GM23338 (cell line): ENCODE results near the gene CCR4. TPM values are rescaled to one million over a fixed set of nuclear protein-coding genes. Genes with fewer than 3 reads are reported as not detected.

Experiments used
- ATAC-seq: fragments of 200-7000 bp; cut with Tn5 transposase; 3 replicates; pipeline ENCODE4 v1.9.1; 2020
- DNase-seq: peaks from one replicate; pipeline ENCODE4 v3.0.0-alpha.2; 2015; ENCODE audit warnings: low spot score
- H2AFZ ChIP-seq: fragments of 200-600 bp; sonication (generic); 2 replicates; pipeline ENCODE4 v1.8.0; 2016; ENCODE audit warnings: antibody characterized with exemption, mild to moderate bottlenecking, moderate library complexity
- H3F3A ChIP-seq: fragments of 200-600 bp; sonication (generic); replicated peaks from 2 replicates; pipeline ENCODE4 v1.8.0; 2017; ENCODE audit warnings: antibody characterized with exemption, mixed run types, low read depth
- H3K27ac ChIP-seq: fragments of 200-600 bp; sonication (generic); 2 replicates; pipeline ENCODE4 v1.6.1; 2016; ENCODE audit warnings: low read depth
- H3K27me3 ChIP-seq: fragments of 200-600 bp; sonication (generic); 2 replicates; pipeline ENCODE4 v1.8.0; 2016; ENCODE audit warnings: mild to moderate bottlenecking, mixed run types, moderate library complexity; ENCODE audit not compliant: insufficient read depth
- H3K36me3 ChIP-seq: fragments of 200-600 bp; sonication (generic); 2 replicates; pipeline ENCODE4 v1.8.0; 2016; ENCODE audit warnings: mild to moderate bottlenecking; ENCODE audit not compliant: insufficient read depth
- H3K4me1 ChIP-seq: fragments of 200-600 bp; sonication (generic); 2 replicates; pipeline ENCODE4 v1.8.0; 2016; ENCODE audit warnings: mild to moderate bottlenecking, moderate library complexity; ENCODE audit not compliant: insufficient read depth
- H3K4me2 ChIP-seq: fragments of 200-600 bp; sonication (generic); 2 replicates; pipeline ENCODE4 v1.7.1; 2017; ENCODE audit warnings: mixed run types
- H3K4me3 ChIP-seq: fragments of 200-600 bp; sonication (generic); 2 replicates; pipeline ENCODE4 v1.6.1; 2016; ENCODE audit warnings: mixed run types
- H3K79me2 ChIP-seq: fragments of 200-600 bp; sonication (generic); replicated peaks from 2 replicates; pipeline ENCODE4 v1.8.0; 2017; ENCODE audit warnings: mild to moderate bottlenecking; ENCODE audit not compliant: insufficient read depth
- H3K9me2 ChIP-seq: fragments of 200-600 bp; sonication (generic); 2 replicates; pipeline ENCODE4 v1.8.0; 2017; ENCODE audit not compliant: insufficient read depth
- H4K20me1 ChIP-seq: fragments of 200-600 bp; sonication (generic); replicated peaks from 2 replicates; pipeline ENCODE4 v1.8.0; 2017; ENCODE audit warnings: mild to moderate bottlenecking; ENCODE audit not compliant: insufficient read depth
- H3K27ac Mint-ChIP-seq: 2 replicates; pipeline ENCODE4 v1.8.0; 2020; ENCODE audit warnings: inconsistent platforms, mild to moderate bottlenecking, moderate library complexity, mixed read lengths
- H3K27me3 Mint-ChIP-seq: 3 replicates; pipeline ENCODE4 v1.8.0; 2022; ENCODE audit warnings: low read depth, mild to moderate bottlenecking, moderate library complexity, mixed read lengths, inconsistent platforms; ENCODE audit not compliant: insufficient read depth, poor library complexity
- H3K36me3 Mint-ChIP-seq: 3 replicates; pipeline ENCODE4 v1.8.0; 2021; ENCODE audit warnings: low read depth, mild to moderate bottlenecking, inconsistent platforms, moderate library complexity, mixed read lengths
- H3K4me1 Mint-ChIP-seq: 3 replicates; pipeline ENCODE4 v1.8.0; 2020; ENCODE audit warnings: mild to moderate bottlenecking, inconsistent platforms, mixed read lengths
- H3K4me3 Mint-ChIP-seq: 3 replicates; pipeline ENCODE4 v1.8.0; 2021; ENCODE audit warnings: moderate library complexity, mild to moderate bottlenecking, inconsistent platforms, mixed read lengths
- H3K9me3 Mint-ChIP-seq: 3 replicates; pipeline ENCODE4 v1.8.0; 2020; ENCODE audit warnings: moderate library complexity, mild to moderate bottlenecking, inconsistent platforms, mixed read lengths
- CREB1 ChIP-seq: fragments of 250-450 bp; sonication (Bioruptor Pico); IDR thresholded peaks from 2 replicates; pipeline ENCODE4 v1.5.0; 2020; ENCODE audit warnings: low read depth, mild to moderate bottlenecking, moderate library complexity
- EZH2 ChIP-seq: fragments of 200-600 bp; sonication (generic); IDR thresholded peaks from one replicate; pipeline ENCODE4 v1.8.0; 2017; ENCODE audit warnings: antibody characterized with exemption, mild to moderate bottlenecking, low read depth; ENCODE audit not compliant: unreplicated experiment
- EZH2phosphoT487 ChIP-seq: fragments of 200-600 bp; sonication (generic); IDR thresholded peaks from one replicate; pipeline ENCODE4 v1.8.1; 2018; ENCODE audit warnings: antibody characterized with exemption; ENCODE audit not compliant: unreplicated experiment
- JUNB ChIP-seq: IDR thresholded peaks from one replicate; pipeline ENCODE4 v1.6.1; 2016; ENCODE audit warnings: antibody characterized with exemption; ENCODE audit not compliant: unreplicated experiment
- NANOG ChIP-seq: IDR thresholded peaks from 2 replicates; pipeline ENCODE4 v1.6.1; 2016; ENCODE audit warnings: antibody characterized with exemption, borderline replicate concordance
- POLR2AphosphoS5 ChIP-seq: IDR thresholded peaks from 2 replicates; pipeline ENCODE4 v1.6.1; 2016; ENCODE audit warnings: antibody characterized with exemption, low read depth
- STAT1 ChIP-seq: IDR thresholded peaks from one replicate; pipeline ENCODE4 v1.6.1; 2016; ENCODE audit warnings: antibody characterized with exemption; ENCODE audit not compliant: unreplicated experiment
- ZNF114 ChIP-seq: fragments of 250-450 bp; sonication (Bioruptor Pico); IDR thresholded peaks from 2 replicates; pipeline ENCODE4 v1.5.0; 2020; ENCODE audit warnings: mild to moderate bottlenecking, moderate library complexity
- ZNF331 ChIP-seq: fragments of 250-450 bp; sonication (Bioruptor Pico); IDR thresholded peaks from 2 replicates; pipeline ENCODE4 v1.5.0; 2020; ENCODE audit warnings: low read depth, mild to moderate bottlenecking, moderate library complexity
- polyA plus RNA-seq: library from polyadenylated mRNA; unstranded; fragments of >200 nt; fragmentation: Nextera tagmentation; extraction: Ambion mirVana; gene quantifications from 2 replicates; pipeline ENCODE4 v1.2.1, GENCODE V29; 2016
- total RNA-seq: library from RNA; depleted of rRNA; stranded (reverse); fragments of >200 nt; shearing (Covaris generic); gene quantifications from 2 replicates; pipeline ENCODE4 v1.2.3, GENCODE V29; 2014
- TF ChIP-seq, protein P1 (sequence below): IDR thresholded peaks from one replicate; pipeline ENCODE4 v1.6.1; 2018; ENCODE audit warnings: antibody characterized with exemption; ENCODE audit not compliant: unreplicated experiment
- TF ChIP-seq, protein P2 (sequence below), 2 experiments: fragments of 200-600 bp in 1 of 2; sonication (generic) in 1 of 2; conservative IDR thresholded peaks; 2 replicates each; pipeline versions ENCODE4 v1.5.1 to v1.6.1; 2016 to 2017; ENCODE audit warnings: antibody characterized with exemption in 2 of 2, low read depth in 2 of 2, mild to moderate bottlenecking in 2 of 2, moderate library complexity in 1 of 2
- TF ChIP-seq, protein P3 (sequence below): IDR thresholded peaks from 2 replicates; pipeline ENCODE4 v1.6.1; 2016; ENCODE audit warnings: antibody characterized with exemption
- TF ChIP-seq, protein P4 (sequence below): fragments of 250-450 bp; sonication (Bioruptor Pico); IDR thresholded peaks from 2 replicates; pipeline ENCODE4 v1.5.0; 2020; ENCODE audit warnings: mild to moderate bottlenecking, moderate library complexity

The CCR4 gene
- total and polyA plus RNA-seq, 2 experiments from 2014 or later, result 0.10 to 0.35 TPM

DNA sequence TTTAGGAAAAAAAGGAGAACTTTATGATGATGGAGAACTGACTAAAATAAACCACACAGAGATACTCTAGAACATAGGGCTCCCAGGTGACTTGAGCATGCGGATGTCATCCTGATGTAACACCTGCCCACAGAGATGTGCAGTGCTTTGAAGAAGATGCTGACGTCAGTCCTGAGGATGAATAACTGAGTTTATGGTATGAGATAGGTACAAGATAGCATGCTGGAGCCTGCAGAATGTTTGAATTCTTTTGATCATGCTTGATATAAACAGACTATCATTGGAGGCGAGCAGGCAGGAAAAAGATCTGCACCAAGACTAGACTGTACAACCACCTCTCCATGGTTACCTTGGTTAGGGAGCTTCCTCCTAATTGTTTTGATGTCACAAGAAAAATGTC, 12.4 kb downstream of the CCR4 start:
- Histone ChIP-seq H3K4me2 (no peak overlapping the region), H3K36me3 (no peaks in the 10 kb centered on the region), H3K9me2 (no peaks in the 10 kb centered on the region), H3K4me3 (no peak overlapping the region), H4K20me1 (no peaks in the 10 kb centered on the region), H3K4me1 (no peaks in the 10 kb centered on the region), H2AFZ (no peak overlapping the region), H3K79me2 (no peaks in the 10 kb centered on the region), H3K27me3 (no peaks in the 10 kb centered on the region), H3F3A (no peaks in the 10 kb centered on the region; the same call in 1 of the 2 replicates), H3K27ac (no peak overlapping the region)
- Mint-ChIP-seq H3K27ac (no peak overlapping the region), H3K4me1 (peaks cover 5% of the 10 kb centered on the region; the same call in 1 of the 3 replicates), H3K9me3 (peaks cover 29% of the 10 kb centered on the region), H3K36me3 (peaks cover 16% of the 10 kb centered on the region), H3K27me3 (peaks cover 8% of the 10 kb centered on the region), H3K4me3 (no peak overlapping the region)
- TF ChIP-seq, protein P1, sequence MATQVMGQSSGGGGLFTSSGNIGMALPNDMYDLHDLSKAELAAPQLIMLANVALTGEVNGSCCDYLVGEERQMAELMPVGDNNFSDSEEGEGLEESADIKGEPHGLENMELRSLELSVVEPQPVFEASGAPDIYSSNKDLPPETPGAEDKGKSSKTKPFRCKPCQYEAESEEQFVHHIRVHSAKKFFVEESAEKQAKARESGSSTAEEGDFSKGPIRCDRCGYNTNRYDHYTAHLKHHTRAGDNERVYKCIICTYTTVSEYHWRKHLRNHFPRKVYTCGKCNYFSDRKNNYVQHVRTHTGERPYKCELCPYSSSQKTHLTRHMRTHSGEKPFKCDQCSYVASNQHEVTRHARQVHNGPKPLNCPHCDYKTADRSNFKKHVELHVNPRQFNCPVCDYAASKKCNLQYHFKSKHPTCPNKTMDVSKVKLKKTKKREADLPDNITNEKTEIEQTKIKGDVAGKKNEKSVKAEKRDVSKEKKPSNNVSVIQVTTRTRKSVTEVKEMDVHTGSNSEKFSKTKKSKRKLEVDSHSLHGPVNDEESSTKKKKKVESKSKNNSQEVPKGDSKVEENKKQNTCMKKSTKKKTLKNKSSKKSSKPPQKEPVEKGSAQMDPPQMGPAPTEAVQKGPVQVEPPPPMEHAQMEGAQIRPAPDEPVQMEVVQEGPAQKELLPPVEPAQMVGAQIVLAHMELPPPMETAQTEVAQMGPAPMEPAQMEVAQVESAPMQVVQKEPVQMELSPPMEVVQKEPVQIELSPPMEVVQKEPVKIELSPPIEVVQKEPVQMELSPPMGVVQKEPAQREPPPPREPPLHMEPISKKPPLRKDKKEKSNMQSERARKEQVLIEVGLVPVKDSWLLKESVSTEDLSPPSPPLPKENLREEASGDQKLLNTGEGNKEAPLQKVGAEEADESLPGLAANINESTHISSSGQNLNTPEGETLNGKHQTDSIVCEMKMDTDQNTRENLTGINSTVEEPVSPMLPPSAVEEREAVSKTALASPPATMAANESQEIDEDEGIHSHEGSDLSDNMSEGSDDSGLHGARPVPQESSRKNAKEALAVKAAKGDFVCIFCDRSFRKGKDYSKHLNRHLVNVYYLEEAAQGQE, result no peak
- TF ChIP-seq STAT1 (no peak), EZH2 (no peak), CREB1 (CRISPR knock-in tag) (no peak), EZH2phosphoT487 (no peak), ZNF114 (CRISPR knock-in tag) (no peak), NANOG (no peak), JUNB (no peak), ZNF331 (no peak), POLR2AphosphoS5 (no peak)
- TF ChIP-seq, protein P2, sequence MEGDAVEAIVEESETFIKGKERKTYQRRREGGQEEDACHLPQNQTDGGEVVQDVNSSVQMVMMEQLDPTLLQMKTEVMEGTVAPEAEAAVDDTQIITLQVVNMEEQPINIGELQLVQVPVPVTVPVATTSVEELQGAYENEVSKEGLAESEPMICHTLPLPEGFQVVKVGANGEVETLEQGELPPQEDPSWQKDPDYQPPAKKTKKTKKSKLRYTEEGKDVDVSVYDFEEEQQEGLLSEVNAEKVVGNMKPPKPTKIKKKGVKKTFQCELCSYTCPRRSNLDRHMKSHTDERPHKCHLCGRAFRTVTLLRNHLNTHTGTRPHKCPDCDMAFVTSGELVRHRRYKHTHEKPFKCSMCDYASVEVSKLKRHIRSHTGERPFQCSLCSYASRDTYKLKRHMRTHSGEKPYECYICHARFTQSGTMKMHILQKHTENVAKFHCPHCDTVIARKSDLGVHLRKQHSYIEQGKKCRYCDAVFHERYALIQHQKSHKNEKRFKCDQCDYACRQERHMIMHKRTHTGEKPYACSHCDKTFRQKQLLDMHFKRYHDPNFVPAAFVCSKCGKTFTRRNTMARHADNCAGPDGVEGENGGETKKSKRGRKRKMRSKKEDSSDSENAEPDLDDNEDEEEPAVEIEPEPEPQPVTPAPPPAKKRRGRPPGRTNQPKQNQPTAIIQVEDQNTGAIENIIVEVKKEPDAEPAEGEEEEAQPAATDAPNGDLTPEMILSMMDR (conservative IDR thresholded peaks at IDR 0.05; ENCODE audit: low read depth in 2 of 2), result no peak
- TF ChIP-seq, protein P3, sequence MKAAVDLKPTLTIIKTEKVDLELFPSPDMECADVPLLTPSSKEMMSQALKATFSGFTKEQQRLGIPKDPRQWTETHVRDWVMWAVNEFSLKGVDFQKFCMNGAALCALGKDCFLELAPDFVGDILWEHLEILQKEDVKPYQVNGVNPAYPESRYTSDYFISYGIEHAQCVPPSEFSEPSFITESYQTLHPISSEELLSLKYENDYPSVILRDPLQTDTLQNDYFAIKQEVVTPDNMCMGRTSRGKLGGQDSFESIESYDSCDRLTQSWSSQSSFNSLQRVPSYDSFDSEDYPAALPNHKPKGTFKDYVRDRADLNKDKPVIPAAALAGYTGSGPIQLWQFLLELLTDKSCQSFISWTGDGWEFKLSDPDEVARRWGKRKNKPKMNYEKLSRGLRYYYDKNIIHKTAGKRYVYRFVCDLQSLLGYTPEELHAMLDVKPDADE, result no peak
- TF ChIP-seq, protein P4, sequence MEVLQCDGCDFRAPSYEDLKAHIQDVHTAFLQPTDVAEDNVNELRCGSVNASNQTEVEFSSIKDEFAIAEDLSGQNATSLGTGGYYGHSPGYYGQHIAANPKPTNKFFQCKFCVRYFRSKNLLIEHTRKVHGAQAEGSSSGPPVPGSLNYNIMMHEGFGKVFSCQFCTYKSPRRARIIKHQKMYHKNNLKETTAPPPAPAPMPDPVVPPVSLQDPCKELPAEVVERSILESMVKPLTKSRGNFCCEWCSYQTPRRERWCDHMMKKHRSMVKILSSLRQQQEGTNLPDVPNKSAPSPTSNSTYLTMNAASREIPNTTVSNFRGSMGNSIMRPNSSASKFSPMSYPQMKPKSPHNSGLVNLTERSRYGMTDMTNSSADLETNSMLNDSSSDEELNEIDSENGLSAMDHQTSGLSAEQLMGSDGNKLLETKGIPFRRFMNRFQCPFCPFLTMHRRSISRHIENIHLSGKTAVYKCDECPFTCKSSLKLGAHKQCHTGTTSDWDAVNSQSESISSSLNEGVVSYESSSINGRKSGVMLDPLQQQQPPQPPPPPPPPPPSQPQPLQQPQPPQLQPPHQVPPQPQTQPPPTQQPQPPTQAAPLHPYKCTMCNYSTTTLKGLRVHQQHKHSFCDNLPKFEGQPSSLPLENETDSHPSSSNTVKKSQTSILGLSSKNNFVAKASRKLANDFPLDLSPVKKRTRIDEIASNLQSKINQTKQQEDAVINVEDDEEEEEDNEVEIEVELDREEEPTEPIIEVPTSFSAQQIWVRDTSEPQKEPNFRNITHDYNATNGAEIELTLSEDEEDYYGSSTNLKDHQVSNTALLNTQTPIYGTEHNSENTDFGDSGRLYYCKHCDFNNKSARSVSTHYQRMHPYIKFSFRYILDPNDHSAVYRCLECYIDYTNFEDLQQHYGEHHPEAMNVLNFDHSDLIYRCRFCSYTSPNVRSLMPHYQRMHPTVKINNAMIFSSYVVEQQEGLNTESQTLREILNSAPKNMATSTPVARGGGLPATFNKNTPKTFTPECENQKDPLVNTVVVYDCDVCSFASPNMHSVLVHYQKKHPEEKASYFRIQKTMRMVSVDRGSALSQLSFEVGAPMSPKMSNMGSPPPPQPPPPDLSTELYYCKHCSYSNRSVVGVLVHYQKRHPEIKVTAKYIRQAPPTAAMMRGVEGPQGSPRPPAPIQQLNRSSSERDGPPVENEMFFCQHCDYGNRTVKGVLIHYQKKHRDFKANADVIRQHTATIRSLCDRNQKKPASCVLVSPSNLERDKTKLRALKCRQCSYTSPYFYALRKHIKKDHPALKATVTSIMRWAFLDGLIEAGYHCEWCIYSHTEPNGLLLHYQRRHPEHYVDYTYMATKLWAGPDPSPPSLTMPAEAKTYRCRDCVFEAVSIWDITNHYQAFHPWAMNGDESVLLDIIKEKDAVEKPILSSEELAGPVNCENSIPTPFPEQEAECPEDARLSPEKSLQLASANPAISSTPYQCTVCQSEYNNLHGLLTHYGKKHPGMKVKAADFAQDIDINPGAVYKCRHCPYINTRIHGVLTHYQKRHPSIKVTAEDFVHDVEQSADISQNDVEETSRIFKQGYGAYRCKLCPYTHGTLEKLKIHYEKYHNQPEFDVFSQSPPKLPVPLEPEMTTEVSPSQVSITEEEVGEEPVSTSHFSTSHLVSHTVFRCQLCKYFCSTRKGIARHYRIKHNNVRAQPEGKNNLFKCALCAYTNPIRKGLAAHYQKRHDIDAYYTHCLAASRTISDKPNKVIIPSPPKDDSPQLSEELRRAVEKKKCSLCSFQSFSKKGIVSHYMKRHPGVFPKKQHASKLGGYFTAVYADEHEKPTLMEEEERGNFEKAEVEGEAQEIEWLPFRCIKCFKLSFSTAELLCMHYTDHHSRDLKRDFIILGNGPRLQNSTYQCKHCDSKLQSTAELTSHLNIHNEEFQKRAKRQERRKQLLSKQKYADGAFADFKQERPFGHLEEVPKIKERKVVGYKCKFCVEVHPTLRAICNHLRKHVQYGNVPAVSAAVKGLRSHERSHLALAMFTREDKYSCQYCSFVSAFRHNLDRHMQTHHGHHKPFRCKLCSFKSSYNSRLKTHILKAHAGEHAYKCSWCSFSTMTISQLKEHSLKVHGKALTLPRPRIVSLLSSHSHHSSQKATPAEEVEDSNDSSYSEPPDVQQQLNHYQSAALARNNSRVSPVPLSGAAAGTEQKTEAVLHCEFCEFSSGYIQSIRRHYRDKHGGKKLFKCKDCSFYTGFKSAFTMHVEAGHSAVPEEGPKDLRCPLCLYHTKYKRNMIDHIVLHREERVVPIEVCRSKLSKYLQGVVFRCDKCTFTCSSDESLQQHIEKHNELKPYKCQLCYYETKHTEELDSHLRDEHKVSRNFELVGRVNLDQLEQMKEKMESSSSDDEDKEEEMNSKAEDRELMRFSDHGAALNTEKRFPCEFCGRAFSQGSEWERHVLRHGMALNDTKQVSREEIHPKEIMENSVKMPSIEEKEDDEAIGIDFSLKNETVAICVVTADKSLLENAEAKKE (CRISPR knock-in tag), result no peak
- DNase-seq, result no peak
- ATAC-seq, result no peak
